LNCaP clone FGC (cell line): ENCODE measurements around the gene TTC39B.
A peak's percentile ranks its signal among the peaks of the same experiment; 100 is the strongest.
"Not testable (repeated sequence)": the region's sequence is repeated elsewhere in the genome, so short reads cannot be mapped to it uniquely, and the experiment has no call there.

Experiments used
- DNase-seq: peaks from one replicate; pipeline ENCODE4 v3.0.0-alpha.2; 2011; ENCODE audit warnings: low read depth
- H3K4me3 ChIP-seq: 2 replicates; pipeline ENCODE4 v1.5.1; 2011; ENCODE audit warnings: mild to moderate bottlenecking, low read depth, low read length, control low read depth
- CTCF ChIP-seq: IDR thresholded peaks from 2 replicates; pipeline ENCODE4 v1.5.1; 2012; ENCODE audit warnings: mild to moderate bottlenecking; ENCODE audit not compliant: control insufficient read depth, insufficient read depth; ENCODE audit errors: extremely low read depth

TTC39B gene

GRCh38 chr9:15243081-15243480 is 63.9 kb downstream of the TTC39B start:
- no peak for TF ChIP-seq CTCF
- no peak overlapping the region for H3K4me3 ChIP-seq
- DNase-seq, result no peak

GRCh38 chr9:15240927-15241326 is 66.1 kb downstream of the TTC39B start:
- DNase-seq, result no peak
- no peak overlapping the region for H3K4me3 ChIP-seq
- TF ChIP-seq CTCF, result no peak

- no peak for TF ChIP-seq CTCF
- DNase-seq, result no peak
- H3K4me3 ChIP-seq, result no peak overlapping the region
These were observed 67.2 kb downstream of the TTC39B start for GRCh38 chr9:15239816-15240215.

- TF ChIP-seq CTCF, result no peak
- DNase-seq, result no peak
- H3K4me3 ChIP-seq, result no peak overlapping the region
These were observed 68.4 kb downstream of the TTC39B start for GRCh38 chr9:15238646-15239045.

GRCh38 chr9:15235658-15236057 is 71.4 kb downstream of the TTC39B start:
- H3K4me3 ChIP-seq, result no peak overlapping the region
- TF ChIP-seq CTCF, result no peak
- no peak for DNase-seq

GRCh38 chr9:15233941-15234490 is 73.0 kb downstream of the TTC39B start:
- not testable (repeated sequence) for DNase-seq, H3K4me3 ChIP-seq

GRCh38 chr9:15232706-15233280 is 74.2 kb downstream of the TTC39B start:
- not testable (repeated sequence) for DNase-seq
- H3K4me3 ChIP-seq, result peak overlapping the region; percentile 39
